GM12892 (cell line): ENCODE measurements around the gene FN1.

Experiments
- POLR2A ChIP-seq: IDR thresholded peaks from 2 replicates; pipeline ENCODE4 v1.6.1; 2011; ENCODE audit warnings: low read depth, low read length, control low read depth
- POLR2AphosphoS5 ChIP-seq: IDR thresholded peaks from 2 replicates; pipeline ENCODE4 v1.6.1; 2011; ENCODE audit warnings: low read depth, low read length, control low read depth

GRCh38 chr2:215427585-215427984, 8.3 kb downstream of the FN1 start:
- TF ChIP-seq POLR2AphosphoS5, result no peak
- no peak for TF ChIP-seq POLR2A
